ENCODE measurements around the gene ACAP2. TPM values are rescaled to one million over a fixed set of nuclear protein-coding genes. Genes with fewer than 3 reads are reported as not detected.

ACAP2 gene
- total RNA-seq, 1 donor, result 91.1 TPM

DNA sequence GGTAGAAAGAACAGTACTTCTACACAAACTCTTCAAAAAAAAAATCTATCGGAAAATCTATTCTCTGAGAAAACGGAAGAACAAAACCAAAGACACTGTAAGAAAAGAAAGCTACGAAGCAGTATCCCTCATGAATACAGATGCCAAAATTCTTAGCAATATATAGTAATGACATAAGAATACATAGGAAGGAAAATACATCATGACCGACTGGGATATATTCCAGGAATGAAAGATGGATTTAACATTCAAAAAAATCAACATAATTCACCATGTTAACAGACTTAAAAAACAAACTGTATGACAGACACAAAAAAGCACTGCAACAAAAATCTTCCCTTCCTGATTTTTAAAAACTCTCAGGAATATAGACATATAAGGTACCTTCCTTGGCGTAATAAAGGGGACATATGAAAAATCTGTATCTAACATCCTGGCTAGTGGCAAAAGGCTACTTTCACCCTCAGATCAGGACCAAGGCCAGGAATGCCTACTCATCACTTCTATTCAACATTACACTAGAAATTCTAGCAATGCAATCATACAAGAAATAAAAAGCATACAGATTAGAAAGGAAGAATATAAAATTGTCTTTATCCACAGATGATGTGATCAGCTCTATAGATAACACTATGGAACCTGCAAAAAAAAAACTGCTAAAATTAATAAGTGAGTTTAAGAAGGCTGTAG lies 94.2 kb downstream of the ACAP2 start:
- no peak overlapping the region for H3K4me3 ChIP-seq (ENCODE audit: low read depth, low read length)
- DNase-seq (ENCODE audit: low read depth), result no peak

DNA sequence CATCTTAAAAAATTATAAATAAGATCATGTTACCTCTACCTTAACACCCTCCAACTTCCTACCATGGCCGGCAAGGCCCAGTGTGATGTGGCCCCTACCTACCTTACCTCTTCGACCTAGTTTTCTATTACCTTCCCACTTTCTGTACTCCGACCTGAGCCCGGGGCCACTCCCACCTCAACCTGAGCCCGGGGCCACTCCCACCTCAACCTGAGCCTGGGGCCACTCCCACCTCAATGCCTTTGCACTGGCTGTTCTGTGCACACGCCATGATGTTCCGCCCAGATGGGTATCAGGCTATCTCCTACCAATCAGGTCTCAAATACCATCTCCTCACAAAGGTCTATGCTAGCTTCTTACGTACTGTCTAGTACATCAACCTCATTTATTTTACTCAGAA lies 105.1 kb downstream of the ACAP2 start:
- no peak for DNase-seq (ENCODE audit: low read depth)
- no peak overlapping the region for H3K4me3 ChIP-seq (ENCODE audit: low read depth, low read length)
- TF ChIP-seq CTCF (IDR thresholded peaks at IDR 0.05; ENCODE audit: insufficient read depth, low read depth, low read length), result no peak

More for the DNA sequence above, 94.2 kb downstream of the ACAP2 start:
- no peak for TF ChIP-seq CTCF (IDR thresholded peaks at IDR 0.05; ENCODE audit: insufficient read depth, low read depth, low read length)

DNA sequence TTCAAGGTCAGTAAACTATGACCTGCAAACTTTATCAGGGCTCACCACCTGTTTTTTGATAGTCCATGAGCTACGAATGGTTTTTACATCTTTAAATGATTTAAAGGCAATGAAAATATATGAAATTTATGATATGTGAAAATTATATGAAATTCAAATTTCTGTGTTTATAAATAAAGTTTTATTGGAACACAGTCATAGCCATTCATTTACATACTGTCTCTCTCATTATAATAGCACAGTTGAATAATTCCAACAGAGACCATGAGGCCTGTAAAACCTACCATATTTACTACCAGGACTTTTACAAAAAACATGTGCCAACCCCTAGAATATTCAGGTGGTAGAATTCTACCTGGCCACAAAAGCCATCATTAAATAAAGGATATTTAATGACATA lies 107.9 kb downstream of the ACAP2 start:
- H3K4me3 ChIP-seq (ENCODE audit: low read depth, low read length), result no peak overlapping the region
- no peak for TF ChIP-seq CTCF (IDR thresholded peaks at IDR 0.05; ENCODE audit: insufficient read depth, low read depth, low read length)
- no peak for DNase-seq (ENCODE audit: low read depth)

GRCh38 chr3:195319060-195319459 lies 123.8 kb downstream of the ACAP2 start:
- no peak for TF ChIP-seq CTCF (IDR thresholded peaks at IDR 0.05; ENCODE audit: insufficient read depth, low read depth, low read length)
- no peak for DNase-seq (ENCODE audit: low read depth)
- no peak overlapping the region for H3K4me3 ChIP-seq (ENCODE audit: low read depth, low read length)

DNA sequence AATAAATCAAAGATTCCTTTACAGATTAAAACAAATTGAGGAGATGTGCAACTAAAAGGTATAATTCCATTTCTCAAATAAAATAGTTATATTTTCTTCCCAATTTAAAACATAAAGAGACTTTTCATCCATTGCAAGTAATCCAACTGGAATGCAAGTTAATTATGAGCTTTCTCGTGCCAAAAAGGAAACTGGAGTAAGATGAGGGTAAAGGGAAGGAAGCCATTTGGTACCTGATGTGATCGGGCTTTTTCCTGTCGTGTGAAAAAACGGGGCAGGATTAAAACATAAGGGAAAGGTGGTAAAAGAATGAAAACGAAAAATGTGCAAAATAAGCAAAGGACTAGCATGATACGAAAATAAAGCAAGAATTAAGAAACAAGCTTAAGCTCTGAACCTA lies 130.1 kb downstream of the ACAP2 start:
- no peak for DNase-seq (ENCODE audit: low read depth)
- H3K4me3 ChIP-seq (ENCODE audit: low read depth, low read length), result no peak overlapping the region
- TF ChIP-seq CTCF (IDR thresholded peaks at IDR 0.05; ENCODE audit: insufficient read depth, low read depth, low read length), result no peak

GRCh38 chr3:195307711-195308110 lies 135.1 kb downstream of the ACAP2 start:
- DNase-seq (ENCODE audit: low read depth), result no peak
- H3K4me3 ChIP-seq (ENCODE audit: low read depth, low read length), result no peak overlapping the region
- TF ChIP-seq CTCF (IDR thresholded peaks at IDR 0.05; ENCODE audit: insufficient read depth, low read depth, low read length), result no peak

- DNase-seq (ENCODE audit: low read depth), result no peak
- H3K4me3 ChIP-seq (ENCODE audit: low read depth, low read length), result no peak overlapping the region
- no peak for TF ChIP-seq CTCF (IDR thresholded peaks at IDR 0.05; ENCODE audit: insufficient read depth, low read depth, low read length)
Measured at GRCh38 chr3:195306369-195306768, 136.5 kb downstream of the ACAP2 start.

All from fibroblast of villous mesenchyme (primary cell).